ENCODE measurements around the gene MDK. TPM values are rescaled to one million over a fixed set of nuclear protein-coding genes. Genes with fewer than 3 reads are reported as not detected.
A peak's percentile ranks its signal among the peaks of the same experiment; 100 is the strongest.

MDK gene
- 11.4 TPM for total RNA-seq

DNA sequence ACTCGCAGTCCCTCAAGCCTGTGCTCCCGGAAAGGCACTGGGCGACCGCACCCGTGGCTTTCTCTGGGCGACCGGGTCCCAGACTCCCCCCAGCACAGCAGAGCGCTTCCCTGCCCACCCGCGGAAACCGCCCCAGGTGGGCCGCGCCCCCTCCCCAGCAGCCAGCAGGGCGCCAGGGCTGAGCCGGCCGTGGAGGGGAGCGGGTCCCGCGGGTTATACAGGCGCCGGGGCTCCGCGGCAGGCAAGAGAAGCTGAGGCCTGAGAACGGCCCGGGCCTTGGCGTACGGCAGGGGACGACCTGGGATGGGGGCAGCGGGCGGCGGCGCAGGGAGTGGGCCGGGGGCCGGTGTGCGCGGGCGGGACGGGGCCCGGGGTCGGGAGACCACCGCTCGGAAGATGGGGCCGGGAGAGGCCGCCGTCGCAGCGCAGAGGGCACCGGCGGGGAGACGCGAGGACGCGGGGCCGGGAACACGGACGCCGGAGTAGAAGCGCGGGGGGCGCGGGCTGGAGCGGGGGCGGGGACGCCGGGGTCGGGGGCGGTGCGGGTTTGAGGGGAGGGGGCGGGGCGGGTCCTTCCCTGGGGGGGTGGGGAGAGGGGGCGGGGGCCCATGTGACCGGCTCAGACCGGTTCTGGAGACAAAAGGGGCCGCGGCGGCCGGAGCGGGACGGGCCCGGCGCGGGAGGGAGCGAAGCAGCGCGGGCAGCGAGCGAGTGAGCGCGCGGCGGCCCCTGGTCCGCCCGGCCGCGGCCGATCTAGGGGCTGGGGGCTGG lies at the start of gene MDK:
TSS of gene MDK (plus strand) at position 622 of the 771 bp plus-strand sequence. CDS start 389 bp downstream, outside the sequence.
- FAIRE-seq (no peak), DNase-seq (ENCODE audit: low spot score in 2 of 2) (peak; percentile 71 to 80)

- no peak for DNase-seq (ENCODE audit: low spot score in 2 of 2)
- FAIRE-seq, result no peak
Measured at GRCh38 chr11:46332093-46332567, 49.3 kb upstream of the MDK start.

DNA sequence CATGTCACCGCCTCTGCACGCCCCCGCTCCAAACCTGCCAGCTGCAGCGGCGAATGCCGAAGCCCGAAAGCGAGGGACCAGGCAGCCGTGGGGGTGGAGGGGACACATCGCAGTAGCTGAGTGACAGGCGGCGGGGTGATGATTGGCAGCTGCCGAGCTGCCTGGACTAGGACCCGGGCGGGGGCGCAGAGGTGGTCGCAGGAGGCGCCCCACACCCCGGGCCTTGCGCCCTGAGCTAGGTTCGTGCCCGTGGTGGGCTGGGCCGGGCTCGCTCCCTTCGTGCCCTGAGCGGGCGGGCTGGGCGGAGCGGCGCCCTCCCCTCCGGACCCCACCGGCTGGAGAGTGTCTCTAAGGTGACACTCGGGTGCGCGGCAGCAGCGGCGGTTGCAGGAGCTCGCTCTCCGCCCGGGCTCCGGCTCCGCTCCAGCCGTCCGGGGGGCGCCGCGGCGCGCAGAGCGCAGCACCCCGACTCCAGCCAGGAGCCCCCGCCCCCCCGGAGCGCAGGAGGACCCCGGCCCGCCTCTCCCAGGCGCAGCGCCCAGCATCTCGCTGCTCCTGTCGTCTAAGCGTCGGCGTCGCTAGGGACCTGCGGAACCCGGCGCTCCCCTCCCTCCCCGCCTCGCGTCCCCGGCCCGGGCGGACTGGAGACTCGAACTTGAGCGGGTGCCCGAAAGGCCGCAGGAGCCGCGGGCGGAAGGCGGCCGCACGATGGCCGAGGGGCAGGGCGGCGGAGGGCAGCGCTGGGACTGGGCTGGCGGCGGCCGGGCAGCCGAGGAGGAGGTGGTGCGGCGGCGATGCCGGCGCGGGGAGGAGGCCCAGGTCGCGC lies 48.7 kb upstream of the MDK start:
- FAIRE-seq (no peak), DNase-seq (ENCODE audit: low spot score in 2 of 2) (peak in 1 of 2 donors; percentile 56)

DNA sequence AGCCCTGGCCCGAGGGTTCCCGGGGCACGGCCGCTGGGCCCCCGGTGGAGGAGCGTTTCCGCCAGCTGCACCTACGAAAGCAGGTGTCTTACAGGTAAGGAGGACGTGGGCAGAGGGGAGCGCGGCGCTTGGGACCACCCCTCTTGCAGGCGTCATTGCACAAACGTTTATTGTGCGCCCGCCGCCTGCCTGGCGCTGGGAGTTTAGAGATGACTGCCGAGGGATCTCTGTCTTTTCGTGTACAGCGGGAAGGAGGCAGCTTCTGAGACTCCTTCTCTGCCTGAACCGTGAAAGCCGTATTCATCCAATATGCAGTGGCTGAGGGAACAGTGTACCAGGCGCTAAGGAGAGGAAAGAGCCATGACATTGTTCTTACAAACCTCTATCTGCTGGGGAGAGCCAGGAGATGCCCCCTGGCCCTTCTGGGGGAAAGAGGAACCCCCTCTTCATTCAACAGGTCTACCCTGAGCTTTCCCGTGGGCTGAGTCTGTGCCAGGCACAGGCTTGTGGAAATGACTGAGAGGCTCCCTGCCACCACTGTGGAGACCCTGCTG lies 48.0 kb upstream of the MDK start:
- no peak for DNase-seq (ENCODE audit: low spot score in 2 of 2)
- no peak for FAIRE-seq

DNA sequence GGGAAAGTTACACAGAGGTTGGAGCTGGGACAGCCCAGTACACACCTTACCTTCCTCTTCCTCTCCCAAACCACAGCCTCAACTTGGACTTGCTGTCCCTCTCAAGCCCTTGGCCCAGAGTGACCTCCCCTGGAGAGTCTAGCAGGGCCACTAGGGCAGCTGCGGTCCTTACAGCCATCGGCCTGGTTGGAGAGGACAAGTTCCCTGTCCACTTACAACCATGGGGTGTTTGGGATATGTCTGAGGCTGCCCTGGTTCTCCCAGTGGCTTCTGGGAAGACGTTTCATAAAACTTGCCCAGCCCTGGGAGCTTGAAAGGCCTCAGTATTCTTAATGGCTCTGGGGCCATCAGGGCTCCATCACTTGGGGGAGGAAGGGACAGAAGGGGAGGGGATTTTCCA lies 47.3 kb upstream of the MDK start:
- FAIRE-seq, result no peak

GRCh38 chr11:46335271-46335670 lies 46.2 kb upstream of the MDK start:
- FAIRE-seq (no peak), DNase-seq (ENCODE audit: low spot score in 2 of 2) (no peak)

More for the DNA sequence above, 47.3 kb upstream of the MDK start:
- no peak for DNase-seq (ENCODE audit: low spot score in 2 of 2)

DNA sequence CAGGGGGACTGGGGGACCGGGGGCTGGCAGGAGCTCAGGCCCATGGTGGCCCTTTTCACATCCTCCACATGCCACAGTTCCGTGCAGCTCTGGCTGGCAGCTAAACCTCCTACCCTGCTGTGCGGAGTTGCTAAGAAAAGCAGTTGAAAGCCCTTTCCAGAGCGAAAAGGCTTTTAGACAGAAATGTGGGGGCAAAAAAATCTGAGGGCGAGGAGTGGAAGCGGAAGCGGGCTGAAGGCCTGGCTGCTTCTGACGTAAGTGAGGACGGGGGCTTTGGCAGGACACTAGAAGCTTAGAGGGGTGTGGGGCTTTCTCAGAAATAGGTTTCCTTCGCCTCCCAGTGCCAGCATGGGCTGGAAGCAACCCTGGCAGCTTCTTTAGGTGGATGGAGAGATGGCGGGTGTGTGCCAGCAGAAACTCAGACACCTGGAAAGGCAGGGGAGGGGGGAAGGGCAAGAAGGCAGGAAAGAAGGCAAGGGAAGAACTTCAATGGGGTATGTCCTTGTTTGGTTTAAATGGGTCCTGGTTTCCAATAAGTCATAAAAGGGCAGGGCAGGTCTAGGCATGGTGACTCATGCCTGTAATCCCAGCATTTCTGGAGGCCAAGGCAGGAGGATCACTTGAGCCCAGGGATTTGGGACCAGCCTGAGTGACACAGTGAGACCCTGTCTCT lies 45.4 kb upstream of the MDK start:
- peak in 1 of 2 donors; percentile 46 for DNase-seq (ENCODE audit: low spot score in 2 of 2)
- no peak for FAIRE-seq

DNA sequence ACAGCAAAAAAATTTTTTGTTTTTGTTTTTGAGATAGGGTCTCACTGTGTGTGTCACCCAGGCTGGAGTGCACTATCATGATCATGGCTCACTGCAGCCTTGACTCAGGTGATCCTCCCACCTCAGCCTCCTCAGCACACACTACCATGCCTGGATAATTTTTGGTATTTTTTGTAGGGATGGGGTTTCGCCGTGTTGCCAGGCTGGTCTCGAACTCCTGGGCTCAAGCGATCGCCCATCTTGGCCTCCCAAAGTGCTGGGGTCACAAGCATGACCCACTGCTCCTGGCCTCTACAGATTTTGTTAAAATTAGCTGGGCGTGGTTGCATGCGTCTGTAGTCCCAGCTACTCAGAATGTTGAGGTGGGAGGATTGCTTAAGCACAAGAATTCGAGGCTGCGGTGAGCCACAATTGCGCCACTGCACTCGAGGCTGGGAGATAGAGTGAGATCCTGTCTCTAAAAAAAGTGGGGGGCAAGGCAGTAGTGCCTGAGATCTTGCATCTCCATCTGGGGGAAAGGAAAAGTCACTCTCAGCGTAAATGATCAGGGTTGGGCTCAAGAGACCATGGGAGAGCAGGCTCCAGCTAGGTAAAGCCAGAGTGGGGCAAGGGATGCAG lies 44.8 kb upstream of the MDK start:
- DNase-seq (ENCODE audit: low spot score in 2 of 2) (no peak), FAIRE-seq (no peak)

- FAIRE-seq (no peak), DNase-seq (ENCODE audit: low spot score in 2 of 2) (no peak)
Measured at GRCh38 chr11:46337626-46338345, 43.7 kb upstream of the MDK start.

GRCh38 chr11:46338636-46338987 lies 42.9 kb upstream of the MDK start:
- DNase-seq (ENCODE audit: low spot score in 2 of 2) (no peak), FAIRE-seq (no peak)

DNA sequence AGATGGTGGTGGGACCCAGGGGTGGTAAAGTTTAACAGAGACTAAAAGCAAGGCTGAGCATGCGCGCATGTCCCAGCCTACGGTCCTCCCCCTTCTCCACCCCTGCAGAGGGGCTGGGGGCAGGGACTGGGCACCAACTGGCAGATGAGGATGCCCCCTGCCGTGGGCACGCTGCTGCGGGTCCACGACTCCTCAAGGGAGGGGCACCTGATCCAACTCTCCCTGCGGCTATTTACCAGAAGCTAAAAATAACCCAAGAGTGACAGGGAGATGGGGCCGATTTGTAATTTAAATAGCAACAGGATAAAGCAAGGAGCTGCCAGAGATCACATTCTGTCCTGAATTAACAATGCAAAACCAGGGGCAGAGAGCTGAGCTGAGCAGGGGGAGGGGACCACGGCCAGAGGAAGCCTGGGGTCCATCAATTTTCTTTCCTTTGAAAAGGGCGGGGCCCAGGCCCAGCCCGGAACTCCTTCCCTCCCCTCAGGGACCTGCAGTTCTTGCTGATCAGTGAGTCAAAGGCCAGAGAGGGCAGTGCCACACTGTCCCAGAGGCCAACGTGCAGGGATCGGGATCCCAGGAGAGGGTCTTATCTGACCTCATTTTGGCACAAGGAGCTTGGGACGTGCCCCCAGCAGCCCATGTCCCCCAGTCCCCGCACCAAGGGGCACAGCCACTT lies 42.3 kb upstream of the MDK start:
- no peak for DNase-seq (ENCODE audit: low spot score in 2 of 2)
- no peak for FAIRE-seq

- DNase-seq (ENCODE audit: low spot score in 2 of 2) (no peak), FAIRE-seq (no peak)
Measured at GRCh38 chr11:46339816-46340215, 41.7 kb upstream of the MDK start.

GRCh38 chr11:46341454-46341853 lies 40.0 kb upstream of the MDK start:
- FAIRE-seq (no peak), DNase-seq (ENCODE audit: low spot score in 2 of 2) (no peak)

DNA sequence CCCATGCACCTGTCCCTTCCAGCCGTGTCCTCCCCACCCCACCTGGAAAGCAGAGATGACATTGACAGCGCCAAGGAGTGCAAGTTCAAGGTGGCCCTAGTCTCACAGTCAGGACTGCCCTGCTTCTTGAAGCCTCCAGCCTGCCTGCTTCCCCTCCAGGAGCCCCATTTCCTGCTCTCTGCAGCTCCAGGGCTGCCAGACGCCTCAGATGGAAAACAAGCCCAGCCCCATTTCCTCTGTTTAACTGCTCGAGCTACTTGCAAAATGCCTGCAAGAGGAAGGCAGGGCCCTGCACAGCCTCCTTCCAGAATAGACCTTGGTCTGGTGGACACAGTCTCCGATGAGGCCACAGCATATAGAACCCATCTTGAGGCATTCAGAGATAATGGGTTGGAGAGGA lies 39.2 kb upstream of the MDK start:
- FAIRE-seq (no peak), DNase-seq (ENCODE audit: low spot score in 2 of 2) (no peak)

- no peak for FAIRE-seq
Measured at GRCh38 chr11:46343520-46343919, 37.9 kb upstream of the MDK start.

DNA sequence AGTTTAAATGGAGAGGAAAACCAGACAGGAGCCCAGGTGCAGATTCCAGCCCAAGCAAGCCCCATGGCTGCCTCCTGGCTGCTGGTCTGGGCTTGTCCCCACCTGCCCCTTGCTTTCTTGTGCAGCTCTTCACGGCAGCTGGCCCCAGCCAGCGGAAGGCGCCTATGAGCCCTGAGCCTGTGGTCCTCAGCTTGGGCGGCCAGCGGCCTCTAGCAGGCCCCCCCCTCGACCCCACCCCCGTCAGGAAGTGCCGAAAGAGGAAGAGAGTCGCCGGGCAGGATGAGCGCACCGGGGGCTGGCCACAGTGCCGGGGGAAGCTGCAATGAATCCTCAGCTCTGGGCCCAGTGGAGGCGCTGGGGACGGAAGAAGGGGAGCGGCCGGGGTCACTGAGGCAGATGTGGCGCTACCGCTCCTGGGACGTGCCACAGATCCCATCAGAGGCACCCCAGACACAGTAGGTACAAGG lies 36.3 kb upstream of the MDK start:
- no peak for FAIRE-seq
- DNase-seq (ENCODE audit: low spot score in 2 of 2), result no peak

More at GRCh38 chr11:46343520-46343919, 37.9 kb upstream of the MDK start:
- DNase-seq (ENCODE audit: low spot score in 2 of 2), result no peak

DNA sequence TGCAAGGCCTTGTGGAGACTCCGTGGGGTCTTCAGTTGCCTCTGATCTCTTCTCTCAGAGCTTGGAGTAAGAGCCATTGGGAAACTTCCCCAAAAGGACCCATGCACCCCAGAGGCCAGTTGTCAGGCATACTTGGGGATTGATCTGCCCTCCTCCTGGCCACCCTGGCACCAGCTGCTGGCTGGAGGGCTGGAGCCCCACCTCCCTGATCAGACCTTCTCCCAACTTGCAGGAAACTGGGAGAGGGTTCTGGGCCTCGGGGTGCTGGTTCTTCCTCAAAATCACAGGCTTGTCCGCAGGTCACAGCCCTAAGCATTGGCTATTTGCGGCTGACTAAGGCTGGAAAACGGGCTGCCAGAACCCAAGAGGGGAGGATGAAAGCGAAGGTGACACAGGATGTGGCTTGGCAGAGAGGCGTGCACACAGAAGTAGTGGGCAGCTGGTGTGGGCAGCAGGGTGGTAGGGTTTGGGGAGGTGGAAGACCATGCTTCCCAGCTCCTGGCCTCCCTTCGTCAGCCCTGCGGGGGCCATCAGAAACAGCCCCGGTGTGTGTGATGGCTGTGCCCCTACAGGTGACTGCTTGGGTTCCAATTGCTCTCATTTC lies 35.5 kb upstream of the MDK start:
- DNase-seq (ENCODE audit: low spot score in 2 of 2) (no peak), FAIRE-seq (no peak)

DNA sequence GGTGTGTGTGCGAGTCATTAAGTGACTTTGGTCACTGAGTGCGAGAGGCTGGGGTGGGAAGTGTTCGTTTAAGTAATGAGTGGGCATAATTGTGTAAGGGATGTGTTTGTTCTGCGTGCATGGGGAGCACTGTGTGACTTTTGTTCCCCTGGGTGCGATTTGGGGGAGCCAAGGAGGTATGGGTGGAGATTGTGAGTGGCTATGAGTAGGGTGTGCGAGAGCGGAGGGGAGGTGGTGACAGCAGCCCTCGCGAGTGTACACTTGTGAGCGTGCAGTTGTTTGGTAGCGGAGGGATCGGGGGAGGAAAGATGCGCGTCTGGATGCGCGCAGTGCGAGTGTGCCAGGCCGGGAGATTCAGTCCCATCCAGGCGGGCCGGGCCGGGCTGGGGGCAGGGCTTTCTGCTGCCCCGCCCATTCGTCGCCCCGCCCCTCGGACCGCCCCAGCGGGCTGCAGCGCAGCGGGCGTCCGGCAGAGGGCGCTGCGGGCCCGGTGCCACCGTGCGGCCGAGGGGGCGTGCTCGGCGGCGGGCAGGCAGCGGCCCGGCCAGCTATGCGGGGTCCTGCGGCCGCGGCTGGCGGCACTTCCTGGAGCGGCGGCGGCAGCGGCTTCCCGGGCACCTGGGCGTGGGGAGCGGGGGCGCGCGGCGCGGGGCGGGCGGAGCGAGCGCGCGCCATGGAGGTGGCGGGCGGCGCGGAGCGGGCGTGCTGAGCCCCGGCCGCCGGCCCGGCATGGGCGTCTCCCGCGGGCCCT lies 34.4 kb upstream of the MDK start, which contains the start of gene DGKZ:
TSS of gene DGKZ (plus strand) at position 578 of the 751 bp plus-strand sequence. CDS start 197 bp downstream, outside the sequence.
- DNase-seq (ENCODE audit: low spot score in 2 of 2) (peak; percentile 96 to 97), FAIRE-seq (no peak)

Data from frontal cortex (tissue), 4 donors.